Body of pancreas (tissue), 4 donors: ENCODE results near the gene TM9SF1. TPM values are rescaled to one million over a fixed set of nuclear protein-coding genes. Genes with fewer than 3 reads are reported as not detected.

Source experiments
- ATAC-seq: fragments of 150-250 bp; one replicate; pipeline ENCODE4 v1.9.1; 2016
- DNase-seq, 4 donors: peaks; one replicate each; pipeline ENCODE4 v3.0.0-alpha.2; 2019
- H3K27ac ChIP-seq, 4 donors: fragments of 200-600 bp; sonication (generic); 1 replicate in 3 of 4; 2 replicates in 1 of 4; pipeline versions ENCODE4 v1.5.1 to v1.6.1; 2016 to 2019; ENCODE audit warnings: mild to moderate bottlenecking in 1 of 4, mixed read lengths in 1 of 4, moderate library complexity in 1 of 4
- H3K27me3 ChIP-seq, 2 donors: fragments of 200-600 bp; sonication (generic); one replicate each; pipeline ENCODE4 v1.6.0; 2016; ENCODE audit warnings: mild to moderate bottlenecking in 1 of 2
- H3K36me3 ChIP-seq, 2 donors: fragments of 200-600 bp; sonication (generic); replicated peaks in 1 of 2; 2 replicates each; pipeline ENCODE4 v1.5.1; 2016; ENCODE audit warnings: low read depth in 2 of 2; ENCODE audit not compliant: insufficient read depth in 1 of 2
- H3K4me1 ChIP-seq: fragments of 200-600 bp; sonication (generic); one replicate; pipeline ENCODE4 v1.6.0; 2016
- H3K4me3 ChIP-seq, 2 donors: fragments of 200-600 bp; sonication (generic); 1 replicate in 1 of 2; 2 replicates in 1 of 2; pipeline ENCODE4 v1.5.1; 2016 to 2019
- H3K9me3 ChIP-seq, 3 donors: fragments of 200-600 bp; sonication (generic); 1 replicate in 2 of 3; 2 replicates in 1 of 3; pipeline ENCODE4 v1.5.1; 2016
- CTCF ChIP-seq, 7 experiments: fragments of 450-650 bp in 4 of 7; fragments of 200-600 bp in 3 of 7; sonication (generic) in 3 of 7; IDR thresholded peaks; one replicate each; pipeline ENCODE4 v1.5.1; 2016 to 2019; ENCODE audit warnings: antibody characterized with exemption in 7 of 7
- POLR2A ChIP-seq, 3 donors: fragments of 450-650 bp; IDR thresholded peaks; one replicate each; pipeline ENCODE4 v1.6.1; 2016; ENCODE audit warnings: antibody characterized with exemption in 3 of 3, mild to moderate bottlenecking in 2 of 3
- WGBS, 2 donors: methylation state at CpG; one replicate each; pipeline ENCODE4 v1.1.5; 2017; 5-methylcytosine and 5-hydroxymethylcytosine counted together
- intact Hi-C: fragments of 100-400 bp; cut with DNase I; formaldehyde crosslinking; loops from one replicate; pipeline ENCODE4 v1.15.1; 2023
- total RNA-seq, 2 donors: library from RNA; depleted of rRNA; stranded (reverse); fragments of >200 nt; gene quantifications; one replicate each; pipeline ENCODE4 v1.1.0, GENCODE V29; 2016

TM9SF1 gene
- total RNA-seq, 2 donors from 2014 or later = 57.9 to 59.7 TPM

- TF ChIP-seq POLR2A (IDR thresholded peaks at IDR 0.05) (no peak), CTCF (IDR thresholded peaks at IDR 0.05) (no peak)
- Histone ChIP-seq H3K36me3 (peaks cover 0 to 29% of the 10 kb centered on the region in 2 donors), H3K27me3 (no peaks in the 10 kb centered on the region), H3K27ac (no peak overlapping the region), H3K4me1 (peaks cover 18% of the 10 kb centered on the region), H3K9me3 (no peaks in the 10 kb centered on the region), H3K4me3 (no peak overlapping the region)
- no peak for DNase-seq
- no peak for ATAC-seq
- 94 to 95% methylated on average over 6 to 16 of the region's 16 CpGs for WGBS, 2 donors
- intact Hi-C loops = no loop called here
Observed at GRCh38 chr14:24151404-24152080, 43.7 kb downstream of the TM9SF1 start.

GRCh38 chr14:24150993-24151392 lies 44.2 kb downstream of the TM9SF1 start:
- Histone ChIP-seq H3K4me3 (no peak overlapping the region), H3K36me3 (peaks cover 0 to 24% of the 10 kb centered on the region in 2 donors), H3K4me1 (peaks cover 21% of the 10 kb centered on the region), H3K9me3 (no peaks in the 10 kb centered on the region), H3K27me3 (no peaks in the 10 kb centered on the region), H3K27ac (no peak overlapping the region)
- 74 to 80% methylated on average over 6 to 7 of the region's 9 CpGs for WGBS, 2 donors
- TF ChIP-seq CTCF (IDR thresholded peaks at IDR 0.05) = no peak
- no peak for TF ChIP-seq POLR2A (IDR thresholded peaks at IDR 0.05)
- ATAC-seq (no peak), DNase-seq (no peak)
- intact Hi-C loops = no loop called here

DNA sequence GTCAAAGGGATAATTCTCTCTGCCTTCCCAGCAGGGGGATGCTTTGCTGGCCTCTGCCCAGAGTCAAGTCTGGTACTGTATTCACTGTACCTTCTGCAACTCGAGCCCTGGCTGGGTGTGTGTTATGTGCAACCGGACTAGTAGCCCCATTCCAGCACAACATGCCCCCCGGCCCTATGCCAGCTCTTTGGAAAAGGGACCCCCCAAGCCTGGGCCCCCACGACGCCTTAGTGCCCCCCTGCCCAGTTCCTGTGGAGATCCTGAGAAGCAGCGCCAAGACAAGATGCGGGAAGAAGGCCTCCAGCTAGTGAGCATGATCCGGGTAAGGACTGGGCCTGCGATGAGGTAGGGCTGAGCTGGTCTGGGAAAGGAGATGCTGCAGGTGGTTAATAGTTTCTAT lies 44.7 kb downstream of the TM9SF1 start:
- intact Hi-C loops = no loop called here
- no peaks in the 10 kb centered on the region for H3K9me3 ChIP-seq
- no peak overlapping the region for H3K27ac ChIP-seq
- ATAC-seq (no peak), DNase-seq (no peak)
- no peak for TF ChIP-seq CTCF (IDR thresholded peaks at IDR 0.05)
- no peak for TF ChIP-seq POLR2A (IDR thresholded peaks at IDR 0.05)
- peaks cover 0 to 22% of the 10 kb centered on the region in 2 donors for H3K36me3 ChIP-seq
- 83 to 91% methylated on average over 8 to 9 of the region's 9 CpGs for WGBS, 2 donors
- H3K4me3 ChIP-seq = no peak overlapping the region
- peaks cover 25% of the 10 kb centered on the region for H3K4me1 ChIP-seq
- no peaks in the 10 kb centered on the region for H3K27me3 ChIP-seq

DNA sequence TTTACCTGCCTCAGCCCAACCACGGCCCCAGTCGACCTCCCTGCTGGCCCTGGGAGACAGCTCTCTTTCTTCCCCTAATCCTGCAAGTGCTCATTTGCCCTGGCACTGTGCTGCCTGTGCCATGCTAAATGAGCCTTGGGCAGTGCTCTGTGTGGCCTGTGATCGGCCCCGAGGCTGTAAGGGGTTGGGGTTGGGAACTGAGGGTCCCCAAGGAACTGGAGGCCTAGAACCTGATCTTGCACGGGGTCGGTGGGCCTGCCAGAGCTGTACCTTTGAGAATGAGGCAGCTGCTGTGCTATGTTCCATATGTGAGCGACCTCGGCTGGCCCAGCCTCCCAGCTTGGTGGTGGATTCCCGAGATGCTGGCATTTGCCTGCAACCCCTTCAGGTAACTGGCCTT lies 45.2 kb downstream of the TM9SF1 start:
- DNase-seq (no peak), ATAC-seq (no peak)
- no peak overlapping the region for H3K4me3 ChIP-seq
- peaks cover 0 to 18% of the 10 kb centered on the region in 2 donors for H3K36me3 ChIP-seq
- H3K9me3 ChIP-seq = no peaks in the 10 kb centered on the region
- H3K27ac ChIP-seq = no peak overlapping the region
- H3K4me1 ChIP-seq = peaks cover 30% of the 10 kb centered on the region
- WGBS, 2 donors = 81 to 87% methylated on average over 8 to 9 of the region's 9 CpGs
- TF ChIP-seq POLR2A (IDR thresholded peaks at IDR 0.05) = no peak
- no peak for TF ChIP-seq CTCF (IDR thresholded peaks at IDR 0.05)
- intact Hi-C loops = no loop called here
- H3K27me3 ChIP-seq = no peaks in the 10 kb centered on the region
